Effector CD4-positive, alpha-beta T cell (primary cell): ENCODE measurements around the gene TAL2.
"Not testable (repeated sequence)": the region's sequence is repeated elsewhere in the genome, so short reads cannot be mapped to it uniquely, and the experiment has no call there.

ENCODE experiments used
- DNase-seq: peaks from one replicate; pipeline ENCODE4 v3.0.0-alpha.2; 2020

The TAL2 gene

GRCh38 chr9:105676351-105676923 is 14.2 kb downstream of the TAL2 start:
- DNase-seq = no peak

- no peak for DNase-seq
Observed at GRCh38 chr9:105678163-105678562, 15.9 kb downstream of the TAL2 start.

- DNase-seq = no peak
Observed at GRCh38 chr9:105678781-105679180, 16.5 kb downstream of the TAL2 start.

- DNase-seq = no peak
Observed at GRCh38 chr9:105679257-105680022, 17.2 kb downstream of the TAL2 start.

GRCh38 chr9:105681313-105681712 is 19.1 kb downstream of the TAL2 start:
- no peak for DNase-seq

GRCh38 chr9:105681724-105682123 is 19.5 kb downstream of the TAL2 start:
- no peak for DNase-seq

- no peak for DNase-seq
Observed at GRCh38 chr9:105683688-105684275, 21.5 kb downstream of the TAL2 start.

- DNase-seq = no peak
Observed at GRCh38 chr9:105686936-105687335, 24.7 kb downstream of the TAL2 start.

- no peak for DNase-seq
Observed at GRCh38 chr9:105690742-105691141, 28.5 kb downstream of the TAL2 start.

GRCh38 chr9:105693435-105694189 is 31.4 kb downstream of the TAL2 start:
- no peak for DNase-seq

- peak; percentile 64 for DNase-seq
Observed at GRCh38 chr9:105694190-105694847, 32.1 kb downstream of the TAL2 start, which contains the start of gene TMEM38B. TMEM38B (plus strand) TSS chr9:105694541; CDS start chr9:105694661, 120 bp downstream.

GRCh38 chr9:105694848-105695581 is 32.8 kb downstream of the TAL2 start:
- DNase-seq = peak; percentile 24

GRCh38 chr9:105696219-105696793 is 34.0 kb downstream of the TAL2 start:
- DNase-seq = no peak

GRCh38 chr9:105697871-105698270 is 35.6 kb downstream of the TAL2 start:
- DNase-seq = no peak

GRCh38 chr9:105698348-105698870 is 36.2 kb downstream of the TAL2 start:
- DNase-seq = no peak

- no peak for DNase-seq
Observed at GRCh38 chr9:105700668-105701067, 38.4 kb downstream of the TAL2 start.

- no peak for DNase-seq
Observed at GRCh38 chr9:105701145-105701544, 38.9 kb downstream of the TAL2 start.

- DNase-seq = no peak
Observed at GRCh38 chr9:105702207-105702606, 40.0 kb downstream of the TAL2 start.

GRCh38 chr9:105703638-105704037 is 41.4 kb downstream of the TAL2 start:
- DNase-seq = not testable (repeated sequence)

GRCh38 chr9:105706156-105706555 is 43.9 kb downstream of the TAL2 start:
- DNase-seq = no peak

GRCh38 chr9:105708405-105708804 is 46.1 kb downstream of the TAL2 start:
- no peak for DNase-seq
